GM19324 (cell line): Measurements from ENCODE around the gene SLC39A2.
"Not testable (repeated sequence)": the region's sequence is repeated elsewhere in the genome, so short reads cannot be mapped to it uniquely, and the experiment has no call there.

Experiments
- ATAC-seq: cut with Tn5 transposase; IDR thresholded peaks from one replicate; pipeline ENCODE4 v1.9.1; 2021; ENCODE audit warnings: mild to moderate bottlenecking, moderate library complexity; ENCODE audit not compliant: unreplicated experiment, low FRiP score

The SLC39A2 gene

GRCh38 chr14:20996521-20996920 is 2.6 kb upstream of the SLC39A2 start:
- ATAC-seq, result no peak

GRCh38 chr14:20997115-20997514 is 2.0 kb upstream of the SLC39A2 start:
- ATAC-seq, result no peak

- ATAC-seq, result no peak
These were observed 1.5 kb upstream of the SLC39A2 start for GRCh38 chr14:20997564-20997963.

- no peak for ATAC-seq
These were observed 954 bp upstream of the SLC39A2 start for GRCh38 chr14:20998139-20998538.

GRCh38 chr14:20999591-20999990 is 498 bp downstream of the SLC39A2 start:
- ATAC-seq, result no peak

- no peak for ATAC-seq
These were observed 2.1 kb downstream of the SLC39A2 start for GRCh38 chr14:21001218-21001617.

- no peak for ATAC-seq
These were observed 4.8 kb downstream of the SLC39A2 start for GRCh38 chr14:21003788-21004346.

GRCh38 chr14:21009721-21010120 is 10.6 kb downstream of the SLC39A2 start:
- not testable (repeated sequence) for ATAC-seq

GRCh38 chr14:21011136-21011535 is 12.0 kb downstream of the SLC39A2 start:
- ATAC-seq, result no peak

GRCh38 chr14:21014761-21015190 is 15.7 kb downstream of the SLC39A2 start:
- no peak for ATAC-seq

GRCh38 chr14:21015312-21015711 is 16.2 kb downstream of the SLC39A2 start:
- ATAC-seq, result no peak

GRCh38 chr14:21016413-21017190 is 17.5 kb downstream of the SLC39A2 start:
- ATAC-seq, result no peak

GRCh38 chr14:21017528-21018245 is 18.6 kb downstream of the SLC39A2 start:
- no peak for ATAC-seq

- ATAC-seq, result no peak
These were observed 19.2 kb downstream of the SLC39A2 start for GRCh38 chr14:21018286-21018685.

- ATAC-seq, result no peak
These were observed 19.7 kb downstream of the SLC39A2 start for GRCh38 chr14:21018781-21019180.

GRCh38 chr14:21019366-21019765 is 20.3 kb downstream of the SLC39A2 start:
- ATAC-seq, result no peak

- no peak for ATAC-seq
These were observed 22.0 kb downstream of the SLC39A2 start for GRCh38 chr14:21020977-21021545.

- no peak for ATAC-seq
These were observed 23.6 kb downstream of the SLC39A2 start for GRCh38 chr14:21022686-21023085.

GRCh38 chr14:21023174-21023573 is 24.1 kb downstream of the SLC39A2 start:
- ATAC-seq, result no peak

- no peak for ATAC-seq
These were observed 24.9 kb downstream of the SLC39A2 start for GRCh38 chr14:21023817-21024584.
